Endothelial cell of umbilical vein (primary cell): ENCODE results near the gene DEPDC7.

ENCODE experiments used
- GATA2 ChIP-seq: IDR thresholded peaks from 2 replicates; pipeline ENCODE4 v1.7.0; 2011; ENCODE audit warnings: low read depth, mild to moderate bottlenecking, moderate library complexity, mixed read lengths, low read length; ENCODE audit not compliant: insufficient read length, insufficient read depth
- POLR2A ChIP-seq: IDR thresholded peaks from 2 replicates; pipeline ENCODE4 v1.6.1; 2012; ENCODE audit warnings: low read depth, mild to moderate bottlenecking, control low read depth, low read length
- POLR2AphosphoS5 ChIP-seq: IDR thresholded peaks from 2 replicates; pipeline ENCODE4 v1.6.1; 2012; ENCODE audit warnings: low read depth, mild to moderate bottlenecking, control low read depth, low read length, moderate library complexity; ENCODE audit not compliant: insufficient read depth
- TF ChIP-seq, protein P1 (sequence below), 2 donors: IDR thresholded peaks; 1 replicate in 1 of 2; 2 replicates in 1 of 2; pipeline ENCODE4 v1.5.1; 2011; ENCODE audit warnings: low read length in 2 of 2, mild to moderate bottlenecking in 2 of 2, moderate library complexity in 2 of 2, control low read depth in 1 of 2, inconsistent platforms in 1 of 2, low read depth in 1 of 2; ENCODE audit not compliant: insufficient read depth in 1 of 2; ENCODE audit errors: extremely low read depth in 1 of 2

DNA sequence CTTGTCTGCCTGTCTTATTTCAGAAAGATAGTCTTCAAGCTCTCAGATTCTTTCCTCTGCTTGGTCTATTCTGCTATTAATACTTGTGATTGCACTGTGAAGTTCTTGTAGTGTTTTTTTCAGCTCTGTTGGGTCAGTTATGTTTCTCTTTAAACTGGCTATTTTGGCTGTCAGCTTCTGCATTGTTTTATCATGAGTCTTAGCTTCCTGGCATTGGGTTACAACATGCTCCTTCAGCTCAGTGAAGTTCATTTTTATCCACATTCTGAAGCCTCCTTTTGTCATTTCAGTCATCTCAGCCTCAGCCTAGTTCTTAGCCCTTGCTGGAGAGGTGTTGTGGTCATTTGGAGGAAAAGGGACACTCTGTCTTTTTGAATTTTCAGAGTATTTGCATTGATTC is 15.5 kb upstream of the DEPDC7 start:
- TF ChIP-seq POLR2A (no peak), POLR2AphosphoS5 (no peak), GATA2 (no peak)
- TF ChIP-seq, protein P1, sequence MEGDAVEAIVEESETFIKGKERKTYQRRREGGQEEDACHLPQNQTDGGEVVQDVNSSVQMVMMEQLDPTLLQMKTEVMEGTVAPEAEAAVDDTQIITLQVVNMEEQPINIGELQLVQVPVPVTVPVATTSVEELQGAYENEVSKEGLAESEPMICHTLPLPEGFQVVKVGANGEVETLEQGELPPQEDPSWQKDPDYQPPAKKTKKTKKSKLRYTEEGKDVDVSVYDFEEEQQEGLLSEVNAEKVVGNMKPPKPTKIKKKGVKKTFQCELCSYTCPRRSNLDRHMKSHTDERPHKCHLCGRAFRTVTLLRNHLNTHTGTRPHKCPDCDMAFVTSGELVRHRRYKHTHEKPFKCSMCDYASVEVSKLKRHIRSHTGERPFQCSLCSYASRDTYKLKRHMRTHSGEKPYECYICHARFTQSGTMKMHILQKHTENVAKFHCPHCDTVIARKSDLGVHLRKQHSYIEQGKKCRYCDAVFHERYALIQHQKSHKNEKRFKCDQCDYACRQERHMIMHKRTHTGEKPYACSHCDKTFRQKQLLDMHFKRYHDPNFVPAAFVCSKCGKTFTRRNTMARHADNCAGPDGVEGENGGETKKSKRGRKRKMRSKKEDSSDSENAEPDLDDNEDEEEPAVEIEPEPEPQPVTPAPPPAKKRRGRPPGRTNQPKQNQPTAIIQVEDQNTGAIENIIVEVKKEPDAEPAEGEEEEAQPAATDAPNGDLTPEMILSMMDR (IDR thresholded peaks at IDR 0.05; ENCODE audit: extremely low read depth in 1 of 2, insufficient read depth in 1 of 2, low read depth in 1 of 2, low read length in 2 of 2): no peak
